Measurements from ENCODE around the gene TFIP11.

Gene TFIP11

GRCh38 chr22:26489447-26490036 is 22.7 kb downstream of the TFIP11 start:
- no peak for TF ChIP-seq REST (IDR thresholded peaks at IDR 0.05; ENCODE audit: insufficient read depth in 1 of 2, low read depth in 2 of 2, low read length in 2 of 2)
- no peak for TF ChIP-seq TAF1 (IDR thresholded peaks at IDR 0.05; ENCODE audit: borderline replicate concordance, insufficient read depth, low read length)
- TF ChIP-seq SIN3A (IDR thresholded peaks at IDR 0.05; ENCODE audit: borderline replicate concordance, insufficient read depth, low read length), result no peak
- no peak for TF ChIP-seq FOXP2 (optimal IDR thresholded peaks at IDR 0.05; ENCODE audit: borderline replicate concordance, extremely low read depth, extremely low read length, insufficient read depth)
- TF ChIP-seq POLR2AphosphoS5 (IDR thresholded peaks at IDR 0.05; ENCODE audit: low read depth, low read length), result no peak

GRCh38 chr22:26487996-26488395 is 24.3 kb downstream of the TFIP11 start:
- TF ChIP-seq POLR2AphosphoS5 (IDR thresholded peaks at IDR 0.05; ENCODE audit: low read depth, low read length), result no peak
- TF ChIP-seq TAF1 (IDR thresholded peaks at IDR 0.05; ENCODE audit: borderline replicate concordance, insufficient read depth, low read length), result no peak
- TF ChIP-seq SIN3A (IDR thresholded peaks at IDR 0.05; ENCODE audit: borderline replicate concordance, insufficient read depth, low read length), result no peak
- no peak for TF ChIP-seq FOXP2 (optimal IDR thresholded peaks at IDR 0.05; ENCODE audit: borderline replicate concordance, extremely low read depth, extremely low read length, insufficient read depth)
- no peak for TF ChIP-seq REST (IDR thresholded peaks at IDR 0.05; ENCODE audit: insufficient read depth in 1 of 2, low read depth in 2 of 2, low read length in 2 of 2)

GRCh38 chr22:26486394-26486793 is 25.9 kb downstream of the TFIP11 start:
- TF ChIP-seq TAF1 (IDR thresholded peaks at IDR 0.05; ENCODE audit: borderline replicate concordance, insufficient read depth, low read length) (no peak), REST (IDR thresholded peaks at IDR 0.05; ENCODE audit: insufficient read depth in 1 of 2, low read depth in 2 of 2, low read length in 2 of 2) (no peak), SIN3A (IDR thresholded peaks at IDR 0.05; ENCODE audit: borderline replicate concordance, insufficient read depth, low read length) (no peak), FOXP2 (optimal IDR thresholded peaks at IDR 0.05; ENCODE audit: borderline replicate concordance, extremely low read depth, extremely low read length, insufficient read depth) (no peak), POLR2AphosphoS5 (IDR thresholded peaks at IDR 0.05; ENCODE audit: low read depth, low read length) (no peak)

GRCh38 chr22:26485806-26486390 is 26.4 kb downstream of the TFIP11 start:
- TF ChIP-seq REST (IDR thresholded peaks at IDR 0.05; ENCODE audit: insufficient read depth in 1 of 2, low read depth in 2 of 2, low read length in 2 of 2) (no peak), POLR2AphosphoS5 (IDR thresholded peaks at IDR 0.05; ENCODE audit: low read depth, low read length) (no peak), TAF1 (IDR thresholded peaks at IDR 0.05; ENCODE audit: borderline replicate concordance, insufficient read depth, low read length) (no peak), FOXP2 (optimal IDR thresholded peaks at IDR 0.05; ENCODE audit: borderline replicate concordance, extremely low read depth, extremely low read length, insufficient read depth) (no peak)

Measured in PFSK-1 (cell line).